BLaER1 (cell line): ENCODE results near the gene TRMT2A.

Experiments
- H3K27ac ChIP-seq: shearing (Covaris generic); formaldehyde crosslinking; 2 replicates; pipeline ENCODE4 v1.8.1; 2022
- H3K27me3 ChIP-seq: shearing (Covaris generic); formaldehyde crosslinking; 2 replicates; pipeline ENCODE4 v1.8.1; 2022
- H3K36me3 ChIP-seq: shearing (Covaris generic); formaldehyde crosslinking; 2 replicates; pipeline ENCODE4 v1.8.1; 2022
- H3K4me1 ChIP-seq: shearing (Covaris generic); formaldehyde crosslinking; 2 replicates; pipeline ENCODE4 v1.8.1; 2022
- H3K4me2 ChIP-seq: shearing (Covaris generic); formaldehyde crosslinking; 2 replicates; pipeline ENCODE4 v1.8.1; 2022
- H3K4me3 ChIP-seq: shearing (Covaris generic); formaldehyde crosslinking; 2 replicates; pipeline ENCODE4 v1.8.1; 2022
- H3K9ac ChIP-seq: shearing (Covaris generic); formaldehyde crosslinking; 2 replicates; pipeline ENCODE4 v1.8.1; 2022
- H3K9me3 ChIP-seq: shearing (Covaris generic); formaldehyde crosslinking; 2 replicates; pipeline ENCODE4 v1.8.1; 2022
- H4K20me1 ChIP-seq: shearing (Covaris generic); formaldehyde crosslinking; 2 replicates; pipeline ENCODE4 v1.8.1; 2022
- Cebpa-rat ChIP-seq: shearing (Covaris generic); IDR thresholded peaks from 2 replicates; pipeline ENCODE4 v1.8.1; 2022

The TRMT2A gene

DNA sequence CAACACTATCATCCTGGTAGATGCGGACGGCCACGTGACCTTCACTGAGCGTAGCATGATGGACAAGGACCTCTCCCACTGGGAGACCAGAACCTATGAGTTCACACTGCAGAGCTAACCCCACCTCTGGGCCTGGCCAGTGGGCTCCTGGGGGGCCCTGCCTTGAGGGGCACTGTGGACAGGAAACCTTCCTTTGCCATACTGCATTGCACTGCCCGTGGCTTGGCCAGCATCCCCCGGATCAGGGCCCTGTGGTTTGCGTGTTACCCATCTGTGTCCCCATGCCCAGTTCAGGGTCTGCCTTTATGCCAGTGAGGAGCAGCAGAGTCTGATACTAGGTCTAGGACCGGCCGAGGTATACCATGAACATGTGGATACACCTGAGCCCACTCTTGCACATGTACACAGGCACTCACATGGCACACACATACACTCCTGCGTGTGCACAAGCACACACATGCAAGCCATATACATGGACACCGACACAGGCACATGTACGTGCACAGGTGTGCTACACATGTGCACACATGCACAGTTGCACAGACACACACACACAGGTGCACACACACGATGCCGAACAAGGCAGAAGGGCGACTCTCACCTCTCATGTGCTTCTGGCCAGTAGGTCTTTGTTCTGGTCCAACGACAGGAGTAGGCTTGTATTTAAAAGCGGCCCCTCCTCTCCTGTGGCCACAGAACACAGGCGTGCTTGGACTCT lies 52.3 kb downstream of the TRMT2A start:
- H3K9me3 ChIP-seq, result no peaks in the 10 kb centered on the region
- no peak overlapping the region for H3K9ac ChIP-seq
- no peak for TF ChIP-seq Cebpa-rat
- no peak overlapping the region for H3K27ac ChIP-seq
- no peak overlapping the region for H3K4me3 ChIP-seq
- peaks cover 61% of the 10 kb centered on the region for H3K36me3 ChIP-seq
- peaks cover 13% of the 10 kb centered on the region; the same call in 1 of the 2 replicates for H3K4me1 ChIP-seq
- no peak overlapping the region for H3K4me2 ChIP-seq
- H4K20me1 ChIP-seq, result no peaks in the 10 kb centered on the region
- no peaks in the 10 kb centered on the region for H3K27me3 ChIP-seq

- no peak overlapping the region for H3K4me2 ChIP-seq
- no peak for TF ChIP-seq Cebpa-rat
- H3K4me1 ChIP-seq, result peaks cover 13% of the 10 kb centered on the region
Measured at GRCh38 chr22:20064140-20064480, 52.9 kb downstream of the TRMT2A start.

DNA sequence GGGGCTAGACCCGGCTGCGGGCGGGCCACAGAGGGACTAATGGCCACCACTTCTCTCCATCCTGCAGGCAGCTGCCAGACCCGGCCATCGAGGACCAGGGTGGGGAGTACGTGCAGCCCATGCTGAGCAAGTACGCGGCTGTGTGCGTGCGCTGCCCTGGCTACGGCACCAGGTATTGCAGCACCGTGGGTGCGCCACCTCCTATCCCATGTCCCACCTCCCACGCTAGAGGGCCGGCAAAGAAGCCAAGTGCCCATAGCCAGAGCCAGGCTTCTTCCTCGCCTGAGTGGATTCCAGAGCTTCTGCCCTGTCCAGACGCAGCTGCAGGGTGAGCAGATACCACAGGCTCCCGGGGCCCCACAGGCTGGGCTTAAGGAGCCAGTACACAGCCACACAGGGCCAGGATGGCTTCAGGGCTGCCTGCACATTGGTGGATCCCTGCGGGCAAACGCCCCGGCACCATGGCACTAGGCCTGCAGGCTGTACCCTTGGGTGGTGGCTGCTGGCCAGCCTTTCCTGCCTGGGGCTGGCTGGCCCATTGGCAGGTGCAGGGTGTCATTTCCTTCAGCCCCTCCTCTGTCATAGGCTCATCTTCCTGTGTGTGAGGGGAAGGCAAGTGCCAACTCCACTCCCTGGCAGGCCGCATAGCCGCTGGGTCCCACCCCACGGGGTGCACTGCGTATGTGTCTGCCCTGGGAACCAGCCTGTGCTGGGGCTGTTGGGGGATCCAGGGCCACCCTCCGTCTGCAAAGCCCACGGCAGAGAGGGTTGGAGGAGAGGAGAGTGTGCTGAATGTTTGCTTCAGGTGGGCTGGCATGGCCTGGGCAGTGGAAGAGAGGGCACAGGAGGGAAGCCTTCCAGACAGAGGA lies 53.5 kb downstream of the TRMT2A start:
- H3K4me2 ChIP-seq, result no peak overlapping the region
- no peak for TF ChIP-seq Cebpa-rat
- peak overlapping the region; percentile 38; the same call in 1 of the 2 replicates for H3K27ac ChIP-seq
- no peaks in the 10 kb centered on the region for H4K20me1 ChIP-seq
- no peak overlapping the region for H3K4me3 ChIP-seq
- peaks cover 14% of the 10 kb centered on the region for H3K4me1 ChIP-seq
- peaks cover 71% of the 10 kb centered on the region for H3K36me3 ChIP-seq
- H3K9me3 ChIP-seq, result no peaks in the 10 kb centered on the region
- no peaks in the 10 kb centered on the region for H3K27me3 ChIP-seq
- no peak overlapping the region for H3K9ac ChIP-seq

More at GRCh38 chr22:20064140-20064480, 52.9 kb downstream of the TRMT2A start:
- Histone ChIP-seq H3K27ac (0 out of 2 replicates have a peak overlapping the region, but pooled peaks have one; percentile 38), H3K36me3 (peaks cover 66% of the 10 kb centered on the region), H4K20me1 (no peaks in the 10 kb centered on the region), H3K9me3 (no peaks in the 10 kb centered on the region), H3K9ac (no peak overlapping the region), H3K4me3 (no peak overlapping the region), H3K27me3 (no peaks in the 10 kb centered on the region)

DNA sequence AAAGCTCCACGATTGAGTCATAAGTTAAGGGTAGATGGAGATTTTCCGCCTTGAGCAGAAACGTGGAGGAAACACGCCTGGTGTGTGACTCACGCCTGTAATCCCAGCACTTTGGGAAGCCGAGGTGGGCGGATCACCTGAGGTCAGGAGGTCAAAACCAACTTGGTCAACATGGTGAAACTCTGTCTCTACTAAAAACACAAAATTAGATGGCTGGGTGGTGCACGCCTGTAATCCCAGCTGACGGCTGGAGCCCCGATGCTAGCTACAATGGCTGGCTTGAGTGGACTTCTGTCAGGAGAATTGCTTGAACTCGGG lies 54.3 kb downstream of the TRMT2A start:
- Histone ChIP-seq H3K4me1 (peaks cover 18% of the 10 kb centered on the region), H3K36me3 (peaks cover 79% of the 10 kb centered on the region), H3K27me3 (no peaks in the 10 kb centered on the region), H3K9ac (no peak overlapping the region), H3K4me3 (no peak overlapping the region), H4K20me1 (no peaks in the 10 kb centered on the region), H3K4me2 (no peak overlapping the region), H3K27ac (no peak overlapping the region), H3K9me3 (no peaks in the 10 kb centered on the region)
- no peak for TF ChIP-seq Cebpa-rat

DNA sequence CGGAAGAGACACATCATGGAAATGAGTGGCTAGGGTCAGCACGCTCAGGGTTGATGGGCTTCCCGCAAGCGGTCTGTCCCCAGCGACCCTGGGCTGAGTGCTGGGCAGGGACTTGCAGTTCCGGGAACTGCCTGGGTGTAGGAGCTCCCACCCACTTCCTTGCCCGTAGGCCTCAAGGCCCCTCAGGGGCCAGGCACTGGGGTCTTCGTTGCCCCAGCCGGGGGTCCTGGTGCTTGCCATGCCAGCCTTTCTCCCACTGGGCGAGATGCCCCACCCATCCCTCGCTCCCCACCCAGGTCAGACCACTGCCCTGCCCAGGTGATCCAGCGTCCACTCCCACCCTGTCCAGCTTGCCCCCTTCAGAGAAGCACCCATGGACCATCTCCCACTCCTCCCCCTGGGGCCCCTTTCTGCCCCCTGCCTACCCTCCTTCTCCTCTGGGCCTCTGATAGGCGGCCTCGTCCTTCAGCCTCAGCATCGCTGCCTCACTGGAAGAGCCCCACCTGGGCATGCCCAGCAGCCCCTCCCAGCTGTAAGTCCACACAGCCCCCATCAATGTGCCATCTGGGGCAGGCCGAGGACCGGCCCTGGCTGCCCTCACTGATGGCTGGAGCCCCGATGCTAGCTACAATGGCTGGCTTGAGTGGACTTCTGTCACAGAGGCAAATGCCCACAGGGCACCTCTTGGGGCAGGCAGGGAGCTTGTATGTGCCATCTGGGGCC lies 54.8 kb downstream of the TRMT2A start:
- H3K36me3 ChIP-seq, result peaks cover 84% of the 10 kb centered on the region
- H3K9ac ChIP-seq, result no peak overlapping the region
- no peaks in the 10 kb centered on the region for H4K20me1 ChIP-seq
- no peak overlapping the region for H3K4me2 ChIP-seq
- H3K4me3 ChIP-seq, result no peak overlapping the region
- H3K27me3 ChIP-seq, result no peaks in the 10 kb centered on the region
- TF ChIP-seq Cebpa-rat, result no peak
- peaks cover 23% of the 10 kb centered on the region for H3K4me1 ChIP-seq
- H3K9me3 ChIP-seq, result no peaks in the 10 kb centered on the region
- no peak overlapping the region for H3K27ac ChIP-seq
